K562 (cell line): ENCODE data around the gene PDE11A. TPM values are rescaled to one million over a fixed set of nuclear protein-coding genes. Genes with fewer than 3 reads are reported as not detected.
A peak's percentile ranks its signal among the peaks of the same experiment; 100 is the strongest.

Source experiments
- ATAC-seq: fragments of 200-7000 bp; cut with Tn5 transposase; 3 replicates; pipeline ENCODE4 v1.9.1; 2020; ENCODE audit warnings: moderate library complexity
- BruUV-seq: library from RNA; stranded (reverse); fragments of 400-500 nt; replicated peaks from 2 replicates; lab custom pipeline; 2021; lab: Mats Ljungman, UMichigan
- CTCF ChIA-PET: fragments of 300-600 bp; formaldehyde crosslinking; extraction: SDS; loops from one replicate; lab custom pipeline; 2021; ENCODE audit warnings: low intra/inter-chr PET ratio; lab: Yijun Ruan, JAX
- POLR2A ChIA-PET: fragments of 300-600, 350-650 bp; sonication (Branson Sonifier 250); formaldehyde crosslinking; extraction: SDS; loops from one replicate; lab custom pipeline; 2021; ENCODE audit warnings: antibody characterized with exemption, inconsistent platforms; lab: Yijun Ruan, JAX
- DNase-seq, 4 experiments: peaks; one replicate each; pipeline versions ENCODE4 v3.0.0 to v3.0.0-alpha.2; 2011 to 2018; ENCODE audit warnings: low spot score in 3 of 4, mixed read lengths in 3 of 4; ENCODE audit errors: extremely low read depth in 1 of 4
- FAIRE-seq: peaks from 2 replicates; lab custom pipeline; 2011; peaks lifted over from hg19 to GRCh38; lab: Jason Lieb, UNC
- H2AFZ ChIP-seq: 2 replicates; pipeline ENCODE4 v1.6.0; 2011; ENCODE audit warnings: low read depth, low read length, control low read depth, inconsistent platforms
- H3K27ac ChIP-seq: fragments of 200-600 bp; 3 replicates; pipeline ENCODE4 v1.8.0; 2011; ENCODE audit warnings: low read depth, mild to moderate bottlenecking, control low read depth, inconsistent platforms, low read length, moderate library complexity, mixed read lengths; ENCODE audit errors: extremely low read depth
- H3K27me3 ChIP-seq, 2 experiments: fragments of 300-600 bp in 1 of 2; 2 replicates in 1 of 2; 3 replicates in 1 of 2; pipeline versions ENCODE4 v1.6.0 to v1.8.0; 2011; ENCODE audit warnings: inconsistent platforms in 2 of 2, low read length in 2 of 2, mild to moderate bottlenecking in 1 of 2, mixed read lengths in 1 of 2, moderate library complexity in 1 of 2; ENCODE audit not compliant: control insufficient read depth in 2 of 2, insufficient read depth in 2 of 2
- H3K36me3 ChIP-seq: fragments of 300-600 bp; 3 replicates; pipeline ENCODE4 v1.8.0; 2011; ENCODE audit warnings: mild to moderate bottlenecking, low read length, inconsistent platforms; ENCODE audit not compliant: control insufficient read depth, insufficient read depth
- H3K4me1 ChIP-seq, 2 experiments: fragments of 200-600 bp in 1 of 2; replicated peaks in 1 of 2; 2 replicates in 1 of 2; 3 replicates in 1 of 2; pipeline versions ENCODE4 v1.5.1 to v1.8.0; 2011; ENCODE audit warnings: inconsistent platforms in 2 of 2, low read length in 2 of 2, mild to moderate bottlenecking in 1 of 2, mixed read lengths in 1 of 2, moderate library complexity in 1 of 2; ENCODE audit not compliant: control insufficient read depth in 2 of 2, insufficient read depth in 2 of 2
- H3K4me2 ChIP-seq: 2 replicates; pipeline ENCODE4 v1.6.1; 2011; ENCODE audit warnings: low read length, control low read depth, inconsistent platforms, mixed read lengths; ENCODE audit not compliant: insufficient read depth
- H3K4me3 ChIP-seq: fragments of 200-600 bp; sonication (generic), shearing (Covaris generic); 2 replicates; pipeline ENCODE4 v1.5.1; 2016; ENCODE audit warnings: control low read depth, inconsistent platforms
- H3K79me2 ChIP-seq: fragments of 200-600 bp; 3 replicates; pipeline ENCODE4 v1.8.0; 2011; ENCODE audit warnings: low read length, inconsistent platforms; ENCODE audit not compliant: control insufficient read depth, insufficient read depth
- H3K9ac ChIP-seq, 2 experiments: 2 replicates each; pipeline versions ENCODE4 v1.6.0 to v1.6.1; 2011; ENCODE audit warnings: low read depth in 2 of 2, low read length in 2 of 2, control low read depth in 1 of 2, inconsistent platforms in 1 of 2, mild to moderate bottlenecking in 1 of 2, mixed read lengths in 1 of 2; ENCODE audit not compliant: insufficient read depth in 1 of 2
- H3K9me1 ChIP-seq: one replicate; pipeline ENCODE4 v1.6.0; 2011; ENCODE audit warnings: inconsistent platforms, mild to moderate bottlenecking, low read length, moderate library complexity; ENCODE audit not compliant: control insufficient read depth, insufficient read depth
- H3K9me3 ChIP-seq: replicated peaks from 2 replicates; pipeline ENCODE4 v1.5.1; 2011; ENCODE audit warnings: low read depth, low read length, inconsistent platforms; ENCODE audit not compliant: control insufficient read depth, insufficient read depth
- H4K20me1 ChIP-seq: replicated peaks from 2 replicates; pipeline ENCODE4 v1.6.1; 2011; ENCODE audit warnings: low read length, inconsistent platforms, mixed read lengths; ENCODE audit not compliant: control insufficient read depth, insufficient read depth
- C11orf30 ChIP-seq: fragments of 450-650 bp; IDR thresholded peaks from 2 replicates; pipeline ENCODE4 v1.6.1; 2016; ENCODE audit warnings: low read depth, mild to moderate bottlenecking
- CBX3 ChIP-seq, 2 experiments: IDR thresholded peaks; 1 replicate in 1 of 2; 2 replicates in 1 of 2; pipeline ENCODE4 v1.6.1; 2012; ENCODE audit warnings: inconsistent platforms in 2 of 2, low read length in 2 of 2, borderline replicate concordance in 1 of 2, control low read depth in 1 of 2
- EP400 ChIP-seq: fragments of 450-650 bp; IDR thresholded peaks from 2 replicates; pipeline ENCODE4 v1.6.1; 2017; ENCODE audit warnings: antibody characterized with exemption, mild to moderate bottlenecking, moderate library complexity
- ILF3 ChIP-seq: fragments of 450-650 bp; IDR thresholded peaks from 2 replicates; pipeline ENCODE4 v1.6.1; 2018; ENCODE audit warnings: antibody characterized with exemption, mild to moderate bottlenecking, moderate library complexity, borderline replicate concordance
- MAFG ChIP-seq: fragments of 450-650 bp; conservative IDR thresholded peaks from 2 replicates; pipeline ENCODE4 v1.6.1; 2016; ENCODE audit warnings: missing genetic modification characterization, missing compliant biosample characterization
- NFE2L1 ChIP-seq: fragments of 450-650 bp; IDR thresholded peaks from 2 replicates; pipeline ENCODE4 v1.6.1; 2016; ENCODE audit warnings: missing genetic modification characterization, low read depth, mild to moderate bottlenecking, missing compliant biosample characterization, moderate library complexity, borderline replicate concordance
- NFRKB ChIP-seq: fragments of 450-650 bp; IDR thresholded peaks from 2 replicates; pipeline ENCODE4 v1.6.1; 2016; ENCODE audit warnings: low read depth
- RBBP5 ChIP-seq: fragments of 200-600 bp; sonication (generic); IDR thresholded peaks from 2 replicates; pipeline ENCODE4 v1.6.1; 2012; ENCODE audit warnings: borderline replicate concordance, mild to moderate bottlenecking, low read length, control low read depth, inconsistent platforms; ENCODE audit not compliant: insufficient read depth, poor library complexity, severe bottlenecking
- ZNF121 ChIP-seq: sonication (generic); formaldehyde crosslinking; conservative IDR thresholded peaks from 2 replicates; pipeline ENCODE4 v1.8.0; 2022; ENCODE audit warnings: missing genetic modification reagents
- ZNF212 ChIP-seq: fragments of 450-650 bp; formaldehyde crosslinking; IDR thresholded peaks from 2 replicates; pipeline ENCODE4 v1.4.0; 2020; ENCODE audit warnings: mild to moderate bottlenecking
- WGBS: fragments of 100-300 bp; shearing (Covaris generic); methylation state at CpG from one replicate; pipeline ENCODE4 v1.1.6; 2016; ENCODE audit warnings: low coverage, mixed read lengths; ENCODE audit not compliant: insufficient coverage; ENCODE audit errors: missing lambda C conversion rate; 5-methylcytosine and 5-hydroxymethylcytosine counted together
- in situ Hi-C: fragments of 300-500 bp; cut with MboI; formaldehyde crosslinking; loops from 4 replicates; pipeline ENCODE4 v1.15.0; 2018; ENCODE audit warnings: inconsistent platforms, mixed read lengths
- intact Hi-C: fragments of 100-400 bp; cut with micrococcal nuclease; formaldehyde crosslinking; loops from 2 replicates; pipeline ENCODE4 v1.14.2; 2022
- polyA plus RNA-seq, 8 experiments: library from polyadenylated mRNA; depleted of rRNA in 4 of 8; stranded (reverse) in 5 of 8; unstranded in 3 of 8; fragments of >200 nt; fragmentation: Nextera tagmentation in 2 of 8; fragmentation: Illumina TruSeq in 1 of 8; extraction: Ambion mirVana in 2 of 8; extraction: Trizol in 1 of 8; gene quantifications; 2 replicates each; pipeline versions ENCODE4 v1.2.1 to v1.2.3, GENCODE V29; 2011 to 2014; ENCODE audit warnings: inconsistent platforms in 1 of 8, missing spikeins in 1 of 8
- total RNA-seq, 7 experiments: library from RNA; depleted of rRNA in 6 of 7; stranded (reverse); fragments of >200 nt in 6 of 7; fragmentation: Illumina TruSeq in 2 of 7; extraction: Trizol in 2 of 7; gene quantifications; 2 replicates each; pipeline versions ENCODE4 v1.2.1 to v1.2.3, GENCODE V29; 2011 to 2021; ENCODE audit warnings: low replicate concordance in 1 of 7
- TF ChIP-seq, protein P1 (sequence below): fragments of 450-650 bp; IDR thresholded peaks from 2 replicates; pipeline ENCODE4 v1.6.1; 2017; ENCODE audit warnings: antibody characterized with exemption

PDE11A gene
- total and polyA plus RNA-seq, 9 of the 15 experiments (the other 6 are each of a cell fraction or from before 2014, with no cell fraction given) = 3.2 to 22.1 (median 5.7) TPM

DNA sequence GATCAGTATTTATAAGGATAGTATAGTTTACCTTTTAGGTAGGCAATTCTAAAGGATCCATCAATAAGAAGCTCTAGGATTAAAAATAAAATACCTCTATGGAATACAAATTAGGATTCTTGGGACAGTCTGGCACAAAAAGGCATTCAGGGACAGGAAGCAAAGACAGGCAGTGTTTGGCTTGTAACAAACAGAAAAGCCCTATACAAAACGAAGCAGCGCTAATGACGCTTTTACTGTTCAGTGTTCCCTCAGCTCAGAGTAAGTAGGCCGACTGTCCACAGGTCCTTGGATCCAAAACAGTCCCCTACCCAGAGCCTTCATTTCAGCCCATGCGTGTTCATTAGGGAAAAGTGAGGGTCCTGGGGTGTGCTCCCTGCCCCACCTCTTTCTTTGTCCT, 443.7 kb downstream of the PDE11A start:
- in situ Hi-C loops = no loop called here
- Histone ChIP-seq H3K9ac (no peak overlapping the region), H3K27me3 (no peaks in the 10 kb centered on the region), H3K79me2 (no peaks in the 10 kb centered on the region), H3K4me1 (peaks cover 0 to 10% of the 10 kb centered on the region in 2 experiments; a peak in 3 of 5 replicates), H4K20me1 (no peaks in the 10 kb centered on the region), H3K9me1 (no peaks in the 10 kb centered on the region), H3K4me2 (no peak overlapping the region), H3K27ac (no peak overlapping the region), H3K4me3 (no peak overlapping the region), H3K9me3 (no peaks in the 10 kb centered on the region), H2AFZ (peak overlapping the region; percentile 11), H3K36me3 (no peaks in the 10 kb centered on the region)
- WGBS = 44% methylated on average over 5 of the region's 5 CpGs
- no peak for FAIRE-seq
- CTCF ChIA-PET = no interaction called here
- intact Hi-C loops = no loop called here
- no peak for TF ChIP-seq NFRKB
- no peak for ATAC-seq
- no TSS peak for BruUV-seq
- POLR2A ChIA-PET = interaction anchor here (1.4 to 1.5 kb wide), 2 partner anchors 11 to 13 kb away, joined by 4 to 10 read pairs; a partner anchor contains a TSS
- DNase-seq = no peak

DNA sequence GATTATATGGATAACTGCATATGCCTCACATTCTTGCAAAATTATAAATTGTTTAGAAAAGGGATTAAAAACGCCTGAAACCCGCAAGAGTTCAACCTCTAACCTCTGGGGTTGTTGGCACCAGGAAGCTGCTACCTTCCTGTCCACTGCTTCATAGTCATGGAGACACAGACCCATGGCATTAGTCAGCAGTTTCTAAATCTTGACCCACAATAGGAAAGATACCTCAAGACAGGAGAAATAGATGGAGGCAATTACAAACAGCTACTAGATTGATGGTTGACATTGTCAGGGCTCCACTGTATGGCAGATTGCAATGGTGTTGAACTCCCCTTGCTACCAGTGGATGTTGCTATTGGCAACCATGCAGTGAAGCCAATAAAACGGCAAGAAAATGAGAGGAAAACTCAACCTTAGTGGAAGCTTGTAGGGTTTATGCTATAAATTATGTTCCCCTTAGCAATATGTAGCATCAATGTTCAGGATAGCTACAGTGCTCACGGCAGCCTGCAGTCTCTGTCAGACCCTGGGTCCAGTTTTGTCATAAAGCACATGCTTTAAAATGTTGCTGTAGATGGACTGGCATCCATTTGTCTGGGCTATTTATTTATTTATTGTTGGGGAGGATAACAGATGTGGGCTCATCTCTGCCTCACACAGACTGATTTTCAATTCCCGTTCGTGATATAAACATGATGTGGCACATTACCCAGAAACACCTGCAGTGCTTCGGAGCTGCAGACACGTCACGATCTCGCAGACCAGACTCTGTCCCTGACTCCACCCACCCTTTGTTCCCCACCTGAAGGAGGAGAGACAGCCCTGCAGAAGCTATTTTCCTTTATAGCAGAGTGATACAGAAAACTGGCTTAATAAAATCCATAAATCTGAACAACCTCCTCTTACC, 446.6 kb downstream of the PDE11A start:
- ATAC-seq (peak; percentile 82), DNase-seq (peak in 2 of 4 experiments; percentile 66 to 69), FAIRE-seq (peak; percentile 85)
- Histone ChIP-seq H3K9ac (no peak overlapping the region), H3K4me1 (peaks cover 0 to 10% of the 10 kb centered on the region in 2 experiments; a peak in 3 of 5 replicates), H3K4me3 (no peak overlapping the region), H4K20me1 (no peaks in the 10 kb centered on the region), H3K79me2 (no peaks in the 10 kb centered on the region), H3K9me3 (no peaks in the 10 kb centered on the region), H3K27me3 (no peaks in the 10 kb centered on the region), H2AFZ (peak overlapping the region; percentile 56), H3K9me1 (no peaks in the 10 kb centered on the region), H3K36me3 (no peaks in the 10 kb centered on the region), H3K27ac (no peak overlapping the region), H3K4me2 (peak overlapping the region; percentile 44)
- WGBS = 19% methylated on average over 10 of the region's 10 CpGs
- no TSS peak for BruUV-seq
- POLR2A ChIA-PET = interaction anchor here (0.5 to 1.6 kb wide), 8 partner anchors 9 to 166 kb away, joined by 3 to 7 read pairs (median 4); no protein-coding TSS in a partner anchor
- CTCF ChIA-PET = no interaction called here
- intact Hi-C loops (no loop called here), in situ Hi-C loops (no loop called here)
- TF ChIP-seq MAFG (tag) = peak; percentile 94
- TF ChIP-seq NFE2L1 (tag) = peak; percentile 68
- TF ChIP-seq, protein P1, sequence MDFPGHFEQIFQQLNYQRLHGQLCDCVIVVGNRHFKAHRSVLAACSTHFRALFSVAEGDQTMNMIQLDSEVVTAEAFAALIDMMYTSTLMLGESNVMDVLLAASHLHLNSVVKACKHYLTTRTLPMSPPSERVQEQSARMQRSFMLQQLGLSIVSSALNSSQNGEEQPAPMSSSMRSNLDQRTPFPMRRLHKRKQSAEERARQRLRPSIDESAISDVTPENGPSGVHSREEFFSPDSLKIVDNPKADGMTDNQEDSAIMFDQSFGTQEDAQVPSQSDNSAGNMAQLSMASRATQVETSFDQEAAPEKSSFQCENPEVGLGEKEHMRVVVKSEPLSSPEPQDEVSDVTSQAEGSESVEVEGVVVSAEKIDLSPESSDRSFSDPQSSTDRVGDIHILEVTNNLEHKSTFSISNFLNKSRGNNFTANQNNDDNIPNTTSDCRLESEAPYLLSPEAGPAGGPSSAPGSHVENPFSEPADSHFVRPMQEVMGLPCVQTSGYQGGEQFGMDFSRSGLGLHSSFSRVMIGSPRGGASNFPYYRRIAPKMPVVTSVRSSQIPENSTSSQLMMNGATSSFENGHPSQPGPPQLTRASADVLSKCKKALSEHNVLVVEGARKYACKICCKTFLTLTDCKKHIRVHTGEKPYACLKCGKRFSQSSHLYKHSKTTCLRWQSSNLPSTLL = no peak
- no peak for TF ChIP-seq ZNF121 (CRISPR knock-in tag)
- 0 out of 2 replicates have a peak, but pooled peaks have one; percentile 26 for TF ChIP-seq EP400
- peak in 1 of 2 experiments; percentile 53; a peak in 1 of 3 replicates for TF ChIP-seq CBX3 (IDR thresholded peaks at IDR 0.05; ENCODE audit: borderline replicate concordance in 1 of 2, low read length in 2 of 2)
- TF ChIP-seq ZNF212 (CRISPR knock-in tag) = 0 out of 2 replicates have a peak, but pooled peaks have one; percentile 70
- TF ChIP-seq ILF3 = no peak
- no peak for TF ChIP-seq RBBP5
- peak; percentile 93 for TF ChIP-seq C11orf30
